Tibial nerve (tissue), 3 donors: ENCODE data around the gene GNAZ.

Source experiments
- CTCF ChIP-seq, 5 experiments: fragments of 200-600 bp in 3 of 5; fragments of 450-650 bp in 2 of 5; sonication (generic) in 3 of 5; IDR thresholded peaks; one replicate each; pipeline ENCODE4 v1.5.1; 2016 to 2019; ENCODE audit warnings: antibody characterized with exemption in 5 of 5, mild to moderate bottlenecking in 3 of 5, moderate library complexity in 2 of 5
- POLR2A ChIP-seq, 2 donors: fragments of 450-650 bp; IDR thresholded peaks; one replicate each; pipeline ENCODE4 v1.6.1; 2017; ENCODE audit warnings: antibody characterized with exemption in 2 of 2, mild to moderate bottlenecking in 2 of 2, moderate library complexity in 2 of 2

GRCh38 chr22:23091760-23092159, 21.4 kb downstream of the GNAZ start:
- TF ChIP-seq CTCF (IDR thresholded peaks at IDR 0.05) (no peak), POLR2A (IDR thresholded peaks at IDR 0.05) (no peak)
